ENCODE results near the gene UBR7. TPM values are rescaled to one million over a fixed set of nuclear protein-coding genes. Genes with fewer than 3 reads are reported as not detected.
"Not testable (repeated sequence)": the region's sequence is repeated elsewhere in the genome, so short reads cannot be mapped to it uniquely, and the experiment has no call there.

Gene UBR7, protein sequence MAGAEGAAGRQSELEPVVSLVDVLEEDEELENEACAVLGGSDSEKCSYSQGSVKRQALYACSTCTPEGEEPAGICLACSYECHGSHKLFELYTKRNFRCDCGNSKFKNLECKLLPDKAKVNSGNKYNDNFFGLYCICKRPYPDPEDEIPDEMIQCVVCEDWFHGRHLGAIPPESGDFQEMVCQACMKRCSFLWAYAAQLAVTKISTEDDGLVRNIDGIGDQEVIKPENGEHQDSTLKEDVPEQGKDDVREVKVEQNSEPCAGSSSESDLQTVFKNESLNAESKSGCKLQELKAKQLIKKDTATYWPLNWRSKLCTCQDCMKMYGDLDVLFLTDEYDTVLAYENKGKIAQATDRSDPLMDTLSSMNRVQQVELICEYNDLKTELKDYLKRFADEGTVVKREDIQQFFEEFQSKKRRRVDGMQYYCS
- total RNA-seq = 15.3 to 27.1 TPM (median 16.6 TPM) in 3 replicates
- long read RNA-seq, transcript UBR7-201 (11 exons, 3,694 nt) = major isoform, 30 of 35 reads
- long read RNA-seq, partial matches to known transcripts = 1 of 35 reads
- long read RNA-seq, other reads (novel, unspliced or antisense) = 3 of 35 reads

DNA sequence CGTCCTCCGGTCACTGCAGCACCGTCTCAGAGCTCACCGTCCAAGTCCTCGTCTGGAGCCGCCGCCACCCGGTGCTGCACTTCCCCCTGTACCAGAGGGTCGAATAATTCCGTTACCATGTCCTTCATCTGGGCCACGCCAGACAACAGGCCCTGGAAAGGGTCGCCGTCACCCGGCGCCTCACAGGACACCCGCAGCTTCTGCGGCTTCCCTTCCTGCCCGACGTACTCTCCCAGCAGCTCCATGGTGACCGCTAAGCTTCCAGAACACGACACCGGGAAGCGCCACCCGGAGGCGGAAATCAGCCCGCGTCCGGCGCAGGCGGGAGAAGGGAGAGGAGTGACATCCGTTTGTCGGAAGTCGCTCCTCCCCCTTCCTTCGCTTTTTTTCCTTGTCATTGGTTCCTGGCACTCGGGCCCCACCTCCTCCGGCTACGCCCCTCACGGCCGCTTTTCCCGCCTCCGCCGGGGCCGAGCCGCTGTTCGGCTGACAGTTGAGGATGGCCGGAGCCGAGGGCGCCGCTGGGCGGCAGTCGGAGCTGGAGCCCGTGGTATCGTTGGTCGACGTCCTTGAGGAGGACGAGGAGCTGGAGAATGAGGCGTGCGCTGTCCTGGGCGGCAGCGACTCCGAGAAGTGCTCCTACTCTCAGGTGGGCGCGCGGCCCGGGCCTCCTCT lies at the start of gene UBR7, which contains the start of gene GON7:
UBR7 (plus strand) TSS at position 464 of the 675 bp plus-strand sequence; CDS start at position 500, 36 bp downstream.
GON7 (minus strand) TSS at position 273 of the 675 bp plus-strand sequence; CDS start at position 245, 28 bp downstream.
- peak; percentile 97 for DNase-seq (ENCODE audit: low spot score)
- Mint-ChIP-seq H3K4me1 (ENCODE audit: low read depth) (peaks cover 35% of the 10 kb centered on the region), H3K27me3 (ENCODE audit: low read depth) (no peaks in the 10 kb centered on the region), H3K4me3 (ENCODE audit: unreplicated experiment) (peak within 1 kb of the TSS; percentile 99), H3K36me3 (ENCODE audit: low read depth) (no peaks in the 10 kb centered on the region), H3K27ac (ENCODE audit: unreplicated experiment) (peak within 1 kb of the TSS; percentile 96), H3K9me3 (ENCODE audit: low read depth) (no peaks in the 10 kb centered on the region)
- TF ChIP-seq, protein P1, sequence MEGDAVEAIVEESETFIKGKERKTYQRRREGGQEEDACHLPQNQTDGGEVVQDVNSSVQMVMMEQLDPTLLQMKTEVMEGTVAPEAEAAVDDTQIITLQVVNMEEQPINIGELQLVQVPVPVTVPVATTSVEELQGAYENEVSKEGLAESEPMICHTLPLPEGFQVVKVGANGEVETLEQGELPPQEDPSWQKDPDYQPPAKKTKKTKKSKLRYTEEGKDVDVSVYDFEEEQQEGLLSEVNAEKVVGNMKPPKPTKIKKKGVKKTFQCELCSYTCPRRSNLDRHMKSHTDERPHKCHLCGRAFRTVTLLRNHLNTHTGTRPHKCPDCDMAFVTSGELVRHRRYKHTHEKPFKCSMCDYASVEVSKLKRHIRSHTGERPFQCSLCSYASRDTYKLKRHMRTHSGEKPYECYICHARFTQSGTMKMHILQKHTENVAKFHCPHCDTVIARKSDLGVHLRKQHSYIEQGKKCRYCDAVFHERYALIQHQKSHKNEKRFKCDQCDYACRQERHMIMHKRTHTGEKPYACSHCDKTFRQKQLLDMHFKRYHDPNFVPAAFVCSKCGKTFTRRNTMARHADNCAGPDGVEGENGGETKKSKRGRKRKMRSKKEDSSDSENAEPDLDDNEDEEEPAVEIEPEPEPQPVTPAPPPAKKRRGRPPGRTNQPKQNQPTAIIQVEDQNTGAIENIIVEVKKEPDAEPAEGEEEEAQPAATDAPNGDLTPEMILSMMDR (IDR thresholded peaks at IDR 0.05) = no peak

DNA sequence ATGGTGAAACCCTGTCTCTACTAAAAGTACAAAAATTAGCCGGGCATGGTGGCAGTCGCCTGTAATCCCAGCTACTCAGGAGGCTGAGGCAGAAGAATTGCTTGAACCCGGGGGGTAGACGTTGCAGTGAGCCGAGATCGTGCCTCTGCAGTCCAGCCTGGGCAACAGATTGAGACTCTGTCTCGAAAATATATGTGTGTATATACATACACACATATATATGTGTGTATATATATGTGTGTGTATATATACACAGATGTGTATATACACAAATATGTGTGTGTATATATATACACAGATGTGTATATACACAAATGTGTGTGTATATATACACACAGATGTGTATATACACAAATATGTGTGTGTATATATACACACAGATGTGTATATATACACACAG lies 48.7 kb upstream of the UBR7 start:
- H3K9me3 Mint-ChIP-seq (ENCODE audit: low read depth); DNase-seq (ENCODE audit: low spot score); H3K4me3 Mint-ChIP-seq (ENCODE audit: unreplicated experiment); H3K27me3 Mint-ChIP-seq (ENCODE audit: low read depth); H3K36me3 Mint-ChIP-seq (ENCODE audit: low read depth); H3K27ac Mint-ChIP-seq (ENCODE audit: unreplicated experiment); H3K4me1 Mint-ChIP-seq (ENCODE audit: low read depth): not testable (repeated sequence)

DNA sequence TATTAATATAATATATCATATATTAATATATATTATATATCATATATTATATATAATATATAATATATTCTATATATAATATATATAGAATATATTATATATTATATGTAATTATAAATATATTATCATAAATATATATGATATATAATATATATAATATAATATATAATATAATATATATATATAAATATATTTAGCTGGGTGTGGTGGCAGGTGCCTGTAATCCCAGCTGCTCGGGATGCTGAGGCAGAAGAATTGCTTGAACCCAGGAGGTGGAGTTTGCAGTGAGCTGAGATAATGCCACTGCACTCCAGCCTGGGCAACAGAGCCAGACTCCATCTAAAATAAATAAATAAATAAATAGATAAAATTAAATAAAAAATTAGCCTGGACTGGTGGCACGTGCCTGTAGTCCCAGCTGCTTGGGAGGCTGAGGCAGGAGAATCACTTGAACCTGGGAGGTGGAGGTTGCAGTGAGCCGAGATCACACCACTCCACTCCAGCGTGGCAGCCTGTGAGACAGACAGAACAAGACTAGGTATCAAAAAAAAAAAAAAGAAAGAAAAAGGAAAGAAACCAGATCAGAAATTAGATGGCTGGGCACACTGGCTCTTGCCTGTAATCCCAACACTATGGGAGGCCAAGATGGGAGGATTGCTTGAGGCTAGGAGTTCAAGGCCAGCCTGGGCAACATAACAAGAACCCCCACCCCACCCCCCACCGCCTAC lies 47.3 kb upstream of the UBR7 start:
- not testable (repeated sequence) for H3K4me3 Mint-ChIP-seq (ENCODE audit: unreplicated experiment); H3K9me3 Mint-ChIP-seq (ENCODE audit: low read depth); H3K36me3 Mint-ChIP-seq (ENCODE audit: low read depth); DNase-seq (ENCODE audit: low spot score); H3K27ac Mint-ChIP-seq (ENCODE audit: unreplicated experiment); H3K27me3 Mint-ChIP-seq (ENCODE audit: low read depth); H3K4me1 Mint-ChIP-seq (ENCODE audit: low read depth)

DNA sequence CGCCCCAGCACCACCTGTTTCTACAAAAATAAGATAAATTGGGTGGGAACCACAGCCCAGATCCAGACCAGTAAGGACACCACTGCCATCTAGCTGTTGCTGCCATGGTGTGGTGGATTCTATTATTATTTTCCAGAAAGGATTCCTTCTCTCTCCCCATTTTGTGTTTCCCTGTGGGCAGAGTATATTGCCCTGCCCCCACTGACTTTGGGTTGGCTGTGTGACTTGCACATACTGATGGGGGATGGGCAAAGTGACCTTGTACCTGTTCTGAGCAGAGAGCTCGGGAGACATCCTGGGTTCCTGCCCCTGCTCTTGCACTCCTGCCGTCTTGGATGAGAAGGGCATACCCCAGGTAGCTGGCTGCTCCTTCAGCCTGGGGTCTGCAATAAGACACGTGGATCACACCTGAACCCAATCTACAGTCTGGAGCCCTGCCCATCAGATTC lies 46.7 kb upstream of the UBR7 start:
- DNase-seq (ENCODE audit: low spot score) = no peak
- H3K9me3 Mint-ChIP-seq (ENCODE audit: low read depth) = no peaks in the 10 kb centered on the region
- no peak overlapping the region for H3K27ac Mint-ChIP-seq (ENCODE audit: unreplicated experiment)
- no peaks in the 10 kb centered on the region for H3K36me3 Mint-ChIP-seq (ENCODE audit: low read depth)
- H3K4me1 Mint-ChIP-seq (ENCODE audit: low read depth) = peaks cover 5% of the 10 kb centered on the region
- H3K27me3 Mint-ChIP-seq (ENCODE audit: low read depth) = peaks cover 4% of the 10 kb centered on the region
- no peak overlapping the region for H3K4me3 Mint-ChIP-seq (ENCODE audit: unreplicated experiment)
- TF ChIP-seq, protein P1 (IDR thresholded peaks at IDR 0.05) = peak; percentile 73

DNA sequence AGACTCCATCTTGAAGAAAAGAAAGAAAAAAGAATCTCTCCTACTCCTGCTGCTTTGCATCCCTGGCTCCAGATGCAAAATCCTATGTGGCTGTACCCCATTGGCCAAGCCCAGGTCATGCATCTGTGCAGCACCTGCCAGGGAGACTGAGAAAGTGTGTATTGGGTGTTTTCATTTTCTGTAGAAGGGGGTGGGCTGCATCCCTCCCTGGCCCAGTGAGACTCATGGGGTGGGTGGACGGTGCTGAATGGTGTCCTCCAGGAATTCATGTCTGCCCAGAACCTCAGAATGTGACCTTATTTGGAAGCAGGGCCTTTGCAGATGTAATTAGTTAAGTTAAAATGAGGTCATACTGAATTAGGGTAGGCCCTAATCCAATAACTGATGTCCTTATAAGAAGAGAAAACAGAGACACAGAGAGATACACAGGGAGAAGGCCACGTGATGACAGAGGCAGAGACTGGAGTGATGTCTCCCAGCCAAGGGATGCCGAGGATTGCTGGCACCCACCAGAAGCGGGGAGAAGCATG lies 45.6 kb upstream of the UBR7 start:
- H3K27ac Mint-ChIP-seq (ENCODE audit: unreplicated experiment) = no peak overlapping the region
- no peak for DNase-seq (ENCODE audit: low spot score)
- TF ChIP-seq, protein P1 (IDR thresholded peaks at IDR 0.05) = no peak
- peaks cover 3% of the 10 kb centered on the region for H3K27me3 Mint-ChIP-seq (ENCODE audit: low read depth)
- peaks cover 6% of the 10 kb centered on the region for H3K4me1 Mint-ChIP-seq (ENCODE audit: low read depth)
- H3K9me3 Mint-ChIP-seq (ENCODE audit: low read depth) = no peaks in the 10 kb centered on the region
- no peaks in the 10 kb centered on the region for H3K36me3 Mint-ChIP-seq (ENCODE audit: low read depth)
- no peak overlapping the region for H3K4me3 Mint-ChIP-seq (ENCODE audit: unreplicated experiment)

Measured in chondrocyte (in vitro differentiated cells).